GM23338 (cell line): ENCODE data around the gene WNT10A. TPM values are rescaled to one million over a fixed set of nuclear protein-coding genes. Genes with fewer than 3 reads are reported as not detected.
A peak's percentile ranks its signal among the peaks of the same experiment; 100 is the strongest.

Source experiments
- ATAC-seq: fragments of 200-7000 bp; cut with Tn5 transposase; 3 replicates; pipeline ENCODE4 v1.9.1; 2020
- DNase-seq: peaks from one replicate; pipeline ENCODE4 v3.0.0-alpha.2; 2015; ENCODE audit warnings: low spot score
- H2AFZ ChIP-seq: fragments of 200-600 bp; sonication (generic); 2 replicates; pipeline ENCODE4 v1.8.0; 2016; ENCODE audit warnings: antibody characterized with exemption, mild to moderate bottlenecking, moderate library complexity
- H3F3A ChIP-seq: fragments of 200-600 bp; sonication (generic); replicated peaks from 2 replicates; pipeline ENCODE4 v1.8.0; 2017; ENCODE audit warnings: antibody characterized with exemption, mixed run types, low read depth
- H3K27ac ChIP-seq: fragments of 200-600 bp; sonication (generic); 2 replicates; pipeline ENCODE4 v1.6.1; 2016; ENCODE audit warnings: low read depth
- H3K27me3 ChIP-seq: fragments of 200-600 bp; sonication (generic); 2 replicates; pipeline ENCODE4 v1.8.0; 2016; ENCODE audit warnings: mild to moderate bottlenecking, mixed run types, moderate library complexity; ENCODE audit not compliant: insufficient read depth
- H3K36me3 ChIP-seq: fragments of 200-600 bp; sonication (generic); 2 replicates; pipeline ENCODE4 v1.8.0; 2016; ENCODE audit warnings: mild to moderate bottlenecking; ENCODE audit not compliant: insufficient read depth
- H3K4me1 ChIP-seq: fragments of 200-600 bp; sonication (generic); 2 replicates; pipeline ENCODE4 v1.8.0; 2016; ENCODE audit warnings: mild to moderate bottlenecking, moderate library complexity; ENCODE audit not compliant: insufficient read depth
- H3K4me2 ChIP-seq: fragments of 200-600 bp; sonication (generic); 2 replicates; pipeline ENCODE4 v1.7.1; 2017; ENCODE audit warnings: mixed run types
- H3K4me3 ChIP-seq: fragments of 200-600 bp; sonication (generic); 2 replicates; pipeline ENCODE4 v1.6.1; 2016; ENCODE audit warnings: mixed run types
- H3K79me2 ChIP-seq: fragments of 200-600 bp; sonication (generic); replicated peaks from 2 replicates; pipeline ENCODE4 v1.8.0; 2017; ENCODE audit warnings: mild to moderate bottlenecking; ENCODE audit not compliant: insufficient read depth
- H3K9me2 ChIP-seq: fragments of 200-600 bp; sonication (generic); 2 replicates; pipeline ENCODE4 v1.8.0; 2017; ENCODE audit not compliant: insufficient read depth
- H4K20me1 ChIP-seq: fragments of 200-600 bp; sonication (generic); replicated peaks from 2 replicates; pipeline ENCODE4 v1.8.0; 2017; ENCODE audit warnings: mild to moderate bottlenecking; ENCODE audit not compliant: insufficient read depth
- H3K27ac Mint-ChIP-seq: 2 replicates; pipeline ENCODE4 v1.8.0; 2020; ENCODE audit warnings: inconsistent platforms, mild to moderate bottlenecking, moderate library complexity, mixed read lengths
- H3K27me3 Mint-ChIP-seq: 3 replicates; pipeline ENCODE4 v1.8.0; 2022; ENCODE audit warnings: low read depth, mild to moderate bottlenecking, moderate library complexity, mixed read lengths, inconsistent platforms; ENCODE audit not compliant: insufficient read depth, poor library complexity
- H3K36me3 Mint-ChIP-seq: 3 replicates; pipeline ENCODE4 v1.8.0; 2021; ENCODE audit warnings: low read depth, mild to moderate bottlenecking, inconsistent platforms, moderate library complexity, mixed read lengths
- H3K4me1 Mint-ChIP-seq: 3 replicates; pipeline ENCODE4 v1.8.0; 2020; ENCODE audit warnings: mild to moderate bottlenecking, inconsistent platforms, mixed read lengths
- H3K4me3 Mint-ChIP-seq: 3 replicates; pipeline ENCODE4 v1.8.0; 2021; ENCODE audit warnings: moderate library complexity, mild to moderate bottlenecking, inconsistent platforms, mixed read lengths
- H3K9me3 Mint-ChIP-seq: 3 replicates; pipeline ENCODE4 v1.8.0; 2020; ENCODE audit warnings: moderate library complexity, mild to moderate bottlenecking, inconsistent platforms, mixed read lengths
- CREB1 ChIP-seq: fragments of 250-450 bp; sonication (Bioruptor Pico); IDR thresholded peaks from 2 replicates; pipeline ENCODE4 v1.5.0; 2020; ENCODE audit warnings: low read depth, mild to moderate bottlenecking, moderate library complexity
- EZH2 ChIP-seq: fragments of 200-600 bp; sonication (generic); IDR thresholded peaks from one replicate; pipeline ENCODE4 v1.8.0; 2017; ENCODE audit warnings: antibody characterized with exemption, mild to moderate bottlenecking, low read depth; ENCODE audit not compliant: unreplicated experiment
- EZH2phosphoT487 ChIP-seq: fragments of 200-600 bp; sonication (generic); IDR thresholded peaks from one replicate; pipeline ENCODE4 v1.8.1; 2018; ENCODE audit warnings: antibody characterized with exemption; ENCODE audit not compliant: unreplicated experiment
- ZNF331 ChIP-seq: fragments of 250-450 bp; sonication (Bioruptor Pico); IDR thresholded peaks from 2 replicates; pipeline ENCODE4 v1.5.0; 2020; ENCODE audit warnings: low read depth, mild to moderate bottlenecking, moderate library complexity
- polyA plus RNA-seq: library from polyadenylated mRNA; unstranded; fragments of >200 nt; fragmentation: Nextera tagmentation; extraction: Ambion mirVana; gene quantifications from 2 replicates; pipeline ENCODE4 v1.2.1, GENCODE V29; 2016
- total RNA-seq: library from RNA; depleted of rRNA; stranded (reverse); fragments of >200 nt; shearing (Covaris generic); gene quantifications from 2 replicates; pipeline ENCODE4 v1.2.3, GENCODE V29; 2014
- TF ChIP-seq, protein P1 (sequence below): fragments of 250-450 bp; sonication (Bioruptor Pico); IDR thresholded peaks from 2 replicates; pipeline ENCODE4 v1.5.0; 2020; ENCODE audit warnings: mild to moderate bottlenecking, moderate library complexity
- TF ChIP-seq, protein P2 (sequence below), 2 experiments: fragments of 200-600 bp in 1 of 2; sonication (generic) in 1 of 2; conservative IDR thresholded peaks; 2 replicates each; pipeline versions ENCODE4 v1.5.1 to v1.6.1; 2016 to 2017; ENCODE audit warnings: antibody characterized with exemption in 2 of 2, low read depth in 2 of 2, mild to moderate bottlenecking in 2 of 2, moderate library complexity in 1 of 2

WNT10A gene
- total and polyA plus RNA-seq, 2 experiments from 2014 or later = not detected

DNA sequence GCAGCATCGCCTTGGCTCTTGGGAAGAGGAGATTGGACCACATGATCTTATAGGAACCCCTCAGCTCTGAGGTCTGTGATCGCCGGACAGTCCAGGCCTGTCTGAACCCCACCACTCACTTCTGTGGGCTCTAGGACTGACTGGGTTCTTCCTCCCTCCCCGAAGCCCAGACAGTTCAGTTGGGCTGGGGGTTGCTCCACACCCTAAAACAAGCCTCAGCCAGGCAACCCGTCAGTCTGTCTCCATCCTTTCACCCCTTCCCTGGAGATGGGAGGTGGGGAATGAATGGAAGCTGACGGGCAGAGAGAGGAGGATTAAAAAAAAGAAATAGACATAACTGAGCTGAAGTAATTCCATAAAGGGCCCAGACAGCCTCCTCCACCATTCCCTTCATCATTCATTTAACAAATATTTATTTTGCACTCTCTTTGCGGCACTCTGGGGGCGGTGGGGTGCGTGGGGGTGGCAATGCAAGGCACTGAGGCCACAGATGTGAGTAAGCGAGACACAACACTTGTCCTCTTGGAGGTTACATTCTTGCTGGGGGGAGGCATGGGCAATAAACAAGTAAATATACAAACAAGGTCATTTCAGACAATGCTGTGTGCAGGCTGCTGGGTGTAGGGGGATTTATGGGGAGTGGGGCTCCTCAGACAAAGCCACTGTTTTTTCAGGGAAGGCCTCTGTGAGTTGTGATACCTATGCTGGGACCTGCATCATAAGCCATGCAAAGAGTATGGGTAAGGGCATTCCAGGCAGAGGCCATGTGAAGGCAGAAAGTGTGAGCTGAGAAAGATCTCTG is 12.9 kb downstream of the WNT10A start:
- H4K20me1 ChIP-seq = peaks cover 15% of the 10 kb centered on the region
- no peak for TF ChIP-seq ZNF331
- peak; percentile 53 for TF ChIP-seq EZH2
- no peak for TF ChIP-seq CREB1 (CRISPR knock-in tag)
- TF ChIP-seq EZH2phosphoT487 = no peak
- TF ChIP-seq, protein P1, sequence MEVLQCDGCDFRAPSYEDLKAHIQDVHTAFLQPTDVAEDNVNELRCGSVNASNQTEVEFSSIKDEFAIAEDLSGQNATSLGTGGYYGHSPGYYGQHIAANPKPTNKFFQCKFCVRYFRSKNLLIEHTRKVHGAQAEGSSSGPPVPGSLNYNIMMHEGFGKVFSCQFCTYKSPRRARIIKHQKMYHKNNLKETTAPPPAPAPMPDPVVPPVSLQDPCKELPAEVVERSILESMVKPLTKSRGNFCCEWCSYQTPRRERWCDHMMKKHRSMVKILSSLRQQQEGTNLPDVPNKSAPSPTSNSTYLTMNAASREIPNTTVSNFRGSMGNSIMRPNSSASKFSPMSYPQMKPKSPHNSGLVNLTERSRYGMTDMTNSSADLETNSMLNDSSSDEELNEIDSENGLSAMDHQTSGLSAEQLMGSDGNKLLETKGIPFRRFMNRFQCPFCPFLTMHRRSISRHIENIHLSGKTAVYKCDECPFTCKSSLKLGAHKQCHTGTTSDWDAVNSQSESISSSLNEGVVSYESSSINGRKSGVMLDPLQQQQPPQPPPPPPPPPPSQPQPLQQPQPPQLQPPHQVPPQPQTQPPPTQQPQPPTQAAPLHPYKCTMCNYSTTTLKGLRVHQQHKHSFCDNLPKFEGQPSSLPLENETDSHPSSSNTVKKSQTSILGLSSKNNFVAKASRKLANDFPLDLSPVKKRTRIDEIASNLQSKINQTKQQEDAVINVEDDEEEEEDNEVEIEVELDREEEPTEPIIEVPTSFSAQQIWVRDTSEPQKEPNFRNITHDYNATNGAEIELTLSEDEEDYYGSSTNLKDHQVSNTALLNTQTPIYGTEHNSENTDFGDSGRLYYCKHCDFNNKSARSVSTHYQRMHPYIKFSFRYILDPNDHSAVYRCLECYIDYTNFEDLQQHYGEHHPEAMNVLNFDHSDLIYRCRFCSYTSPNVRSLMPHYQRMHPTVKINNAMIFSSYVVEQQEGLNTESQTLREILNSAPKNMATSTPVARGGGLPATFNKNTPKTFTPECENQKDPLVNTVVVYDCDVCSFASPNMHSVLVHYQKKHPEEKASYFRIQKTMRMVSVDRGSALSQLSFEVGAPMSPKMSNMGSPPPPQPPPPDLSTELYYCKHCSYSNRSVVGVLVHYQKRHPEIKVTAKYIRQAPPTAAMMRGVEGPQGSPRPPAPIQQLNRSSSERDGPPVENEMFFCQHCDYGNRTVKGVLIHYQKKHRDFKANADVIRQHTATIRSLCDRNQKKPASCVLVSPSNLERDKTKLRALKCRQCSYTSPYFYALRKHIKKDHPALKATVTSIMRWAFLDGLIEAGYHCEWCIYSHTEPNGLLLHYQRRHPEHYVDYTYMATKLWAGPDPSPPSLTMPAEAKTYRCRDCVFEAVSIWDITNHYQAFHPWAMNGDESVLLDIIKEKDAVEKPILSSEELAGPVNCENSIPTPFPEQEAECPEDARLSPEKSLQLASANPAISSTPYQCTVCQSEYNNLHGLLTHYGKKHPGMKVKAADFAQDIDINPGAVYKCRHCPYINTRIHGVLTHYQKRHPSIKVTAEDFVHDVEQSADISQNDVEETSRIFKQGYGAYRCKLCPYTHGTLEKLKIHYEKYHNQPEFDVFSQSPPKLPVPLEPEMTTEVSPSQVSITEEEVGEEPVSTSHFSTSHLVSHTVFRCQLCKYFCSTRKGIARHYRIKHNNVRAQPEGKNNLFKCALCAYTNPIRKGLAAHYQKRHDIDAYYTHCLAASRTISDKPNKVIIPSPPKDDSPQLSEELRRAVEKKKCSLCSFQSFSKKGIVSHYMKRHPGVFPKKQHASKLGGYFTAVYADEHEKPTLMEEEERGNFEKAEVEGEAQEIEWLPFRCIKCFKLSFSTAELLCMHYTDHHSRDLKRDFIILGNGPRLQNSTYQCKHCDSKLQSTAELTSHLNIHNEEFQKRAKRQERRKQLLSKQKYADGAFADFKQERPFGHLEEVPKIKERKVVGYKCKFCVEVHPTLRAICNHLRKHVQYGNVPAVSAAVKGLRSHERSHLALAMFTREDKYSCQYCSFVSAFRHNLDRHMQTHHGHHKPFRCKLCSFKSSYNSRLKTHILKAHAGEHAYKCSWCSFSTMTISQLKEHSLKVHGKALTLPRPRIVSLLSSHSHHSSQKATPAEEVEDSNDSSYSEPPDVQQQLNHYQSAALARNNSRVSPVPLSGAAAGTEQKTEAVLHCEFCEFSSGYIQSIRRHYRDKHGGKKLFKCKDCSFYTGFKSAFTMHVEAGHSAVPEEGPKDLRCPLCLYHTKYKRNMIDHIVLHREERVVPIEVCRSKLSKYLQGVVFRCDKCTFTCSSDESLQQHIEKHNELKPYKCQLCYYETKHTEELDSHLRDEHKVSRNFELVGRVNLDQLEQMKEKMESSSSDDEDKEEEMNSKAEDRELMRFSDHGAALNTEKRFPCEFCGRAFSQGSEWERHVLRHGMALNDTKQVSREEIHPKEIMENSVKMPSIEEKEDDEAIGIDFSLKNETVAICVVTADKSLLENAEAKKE (CRISPR knock-in tag) = no peak
- TF ChIP-seq, protein P2, sequence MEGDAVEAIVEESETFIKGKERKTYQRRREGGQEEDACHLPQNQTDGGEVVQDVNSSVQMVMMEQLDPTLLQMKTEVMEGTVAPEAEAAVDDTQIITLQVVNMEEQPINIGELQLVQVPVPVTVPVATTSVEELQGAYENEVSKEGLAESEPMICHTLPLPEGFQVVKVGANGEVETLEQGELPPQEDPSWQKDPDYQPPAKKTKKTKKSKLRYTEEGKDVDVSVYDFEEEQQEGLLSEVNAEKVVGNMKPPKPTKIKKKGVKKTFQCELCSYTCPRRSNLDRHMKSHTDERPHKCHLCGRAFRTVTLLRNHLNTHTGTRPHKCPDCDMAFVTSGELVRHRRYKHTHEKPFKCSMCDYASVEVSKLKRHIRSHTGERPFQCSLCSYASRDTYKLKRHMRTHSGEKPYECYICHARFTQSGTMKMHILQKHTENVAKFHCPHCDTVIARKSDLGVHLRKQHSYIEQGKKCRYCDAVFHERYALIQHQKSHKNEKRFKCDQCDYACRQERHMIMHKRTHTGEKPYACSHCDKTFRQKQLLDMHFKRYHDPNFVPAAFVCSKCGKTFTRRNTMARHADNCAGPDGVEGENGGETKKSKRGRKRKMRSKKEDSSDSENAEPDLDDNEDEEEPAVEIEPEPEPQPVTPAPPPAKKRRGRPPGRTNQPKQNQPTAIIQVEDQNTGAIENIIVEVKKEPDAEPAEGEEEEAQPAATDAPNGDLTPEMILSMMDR (conservative IDR thresholded peaks at IDR 0.05; ENCODE audit: low read depth in 2 of 2) = no peak
- no peak overlapping the region for H3K27ac ChIP-seq
- H3K9me2 ChIP-seq = no peaks in the 10 kb centered on the region
- Mint-ChIP-seq H3K27ac (no peak overlapping the region), H3K36me3 (peaks cover 1% of the 10 kb centered on the region; the same call in 1 of the 3 replicates), H3K4me1 (peaks cover 35% of the 10 kb centered on the region), H3K9me3 (no peaks in the 10 kb centered on the region; the same call in 1 of the 3 replicates), H3K27me3 (peaks cover 97% of the 10 kb centered on the region), H3K4me3 (peak overlapping the region; percentile 60)
- peak overlapping the region; percentile 80 for H3K4me2 ChIP-seq
- no peak for ATAC-seq
- peak overlapping the region; percentile 52 for H3K4me3 ChIP-seq
- no peaks in the 10 kb centered on the region for H3K36me3 ChIP-seq
- H3K4me1 ChIP-seq = peaks cover 27% of the 10 kb centered on the region
- no peaks in the 10 kb centered on the region for H3F3A ChIP-seq
- no peak for DNase-seq
- peaks cover 100% of the 10 kb centered on the region for H3K27me3 ChIP-seq
- no peaks in the 10 kb centered on the region for H3K79me2 ChIP-seq
- H2AFZ ChIP-seq = peak overlapping the region; percentile 94
